Mesenchymal stem cell (in vitro differentiated cells and primary cell): ENCODE results near the gene P4HTM.

Experiments
- DNase-seq: peaks from one replicate; pipeline ENCODE4 v3.0.0-alpha.2; 2013
- H2AFZ ChIP-seq: one replicate; pipeline ENCODE4 v1.6.1; 2013; ENCODE audit warnings: low read depth, mild to moderate bottlenecking, control low read depth, inconsistent platforms, low read length, moderate library complexity
- H2AK5ac ChIP-seq: 2 replicates; pipeline ENCODE4 v1.6.1; 2013; ENCODE audit warnings: low read length, moderate library complexity, mild to moderate bottlenecking, inconsistent platforms; ENCODE audit not compliant: severe bottlenecking
- H2BK120ac ChIP-seq: one replicate; pipeline ENCODE4 v1.6.1; 2013; ENCODE audit warnings: low read depth, mild to moderate bottlenecking, inconsistent platforms, low read length, moderate library complexity
- H2BK12ac ChIP-seq, 2 experiments: one replicate each; pipeline ENCODE4 v1.6.1; 2013; ENCODE audit warnings: inconsistent platforms in 2 of 2, low read length in 2 of 2, mild to moderate bottlenecking in 2 of 2, moderate library complexity in 2 of 2, control low read depth in 1 of 2
- H2BK15ac ChIP-seq: one replicate; pipeline ENCODE4 v1.6.1; 2013; ENCODE audit warnings: mild to moderate bottlenecking, low read depth, inconsistent platforms; ENCODE audit not compliant: poor library complexity, severe bottlenecking
- H2BK5ac ChIP-seq: 2 replicates; pipeline ENCODE4 v1.6.1; 2013; ENCODE audit warnings: low read depth, mild to moderate bottlenecking, low read length, control low read depth, inconsistent platforms; ENCODE audit not compliant: poor library complexity, severe bottlenecking
- H3K14ac ChIP-seq, 2 experiments: one replicate each; pipeline ENCODE4 v1.6.1; 2013; ENCODE audit warnings: inconsistent platforms in 2 of 2, low read length in 2 of 2, control low read depth in 1 of 2, mild to moderate bottlenecking in 1 of 2, moderate library complexity in 1 of 2
- H3K18ac ChIP-seq, 2 experiments: one replicate each; pipeline ENCODE4 v1.6.1; 2013; ENCODE audit warnings: inconsistent platforms in 2 of 2, low read length in 2 of 2, control low read depth in 1 of 2, low read depth in 1 of 2, mild to moderate bottlenecking in 1 of 2
- H3K23ac ChIP-seq, 2 experiments: one replicate each; pipeline ENCODE4 v1.6.1; 2013; ENCODE audit warnings: inconsistent platforms in 2 of 2, low read length in 2 of 2, mild to moderate bottlenecking in 2 of 2, moderate library complexity in 2 of 2, control low read depth in 1 of 2
- H3K27ac ChIP-seq: 2 replicates; pipeline ENCODE4 v1.5.1; 2013; ENCODE audit warnings: mild to moderate bottlenecking, moderate library complexity, low read length, control low read depth, inconsistent platforms; ENCODE audit not compliant: poor library complexity, severe bottlenecking
- H3K27me3 ChIP-seq, 2 experiments: 2 replicates each; pipeline versions ENCODE4 v1.6.1 to v1.7.0; 2013; ENCODE audit warnings: low read length in 2 of 2, mild to moderate bottlenecking in 2 of 2, moderate library complexity in 2 of 2, control low read depth in 1 of 2, inconsistent platforms in 1 of 2; ENCODE audit not compliant: control insufficient read depth in 1 of 2, insufficient read depth in 1 of 2
- H3K36me3 ChIP-seq, 2 experiments: 2 replicates each; pipeline versions ENCODE4 v1.6.1 to v1.7.0; 2013; ENCODE audit warnings: low read length in 2 of 2, control low read depth in 1 of 2, inconsistent platforms in 1 of 2, low read depth in 1 of 2, mild to moderate bottlenecking in 1 of 2; ENCODE audit not compliant: insufficient read depth in 2 of 2, control insufficient read depth in 1 of 2
- H3K4ac ChIP-seq, 2 experiments: one replicate each; pipeline ENCODE4 v1.6.1; 2013; ENCODE audit warnings: inconsistent platforms in 2 of 2, low read length in 2 of 2, mild to moderate bottlenecking in 2 of 2, moderate library complexity in 2 of 2, control low read depth in 1 of 2, low read depth in 1 of 2
- H3K4me1 ChIP-seq: 2 replicates; pipeline ENCODE4 v1.6.1; 2013; ENCODE audit warnings: low read depth, low read length, control low read depth; ENCODE audit not compliant: control insufficient read depth, insufficient read depth
- H3K4me2 ChIP-seq: 2 replicates; pipeline ENCODE4 v1.6.1; 2013; ENCODE audit warnings: low read length, mild to moderate bottlenecking, inconsistent platforms; ENCODE audit not compliant: poor library complexity, severe bottlenecking
- H3K4me3 ChIP-seq, 2 experiments: 2 replicates each; pipeline versions ENCODE4 v1.5.1 to v1.7.0; 2013; ENCODE audit warnings: low read length in 2 of 2, mild to moderate bottlenecking in 2 of 2, control low read depth in 1 of 2, low read depth in 1 of 2; ENCODE audit not compliant: insufficient read depth in 1 of 2
- H3K79me1 ChIP-seq: replicated peaks from 2 replicates; pipeline ENCODE4 v1.6.1; 2013; ENCODE audit warnings: mild to moderate bottlenecking, control low read depth, low read length, inconsistent platforms; ENCODE audit not compliant: poor library complexity, severe bottlenecking
- H3K9ac ChIP-seq: 2 replicates; pipeline ENCODE4 v1.7.0; 2013; ENCODE audit warnings: mild to moderate bottlenecking, low read length, moderate library complexity
- H3K9me3 ChIP-seq: 2 replicates; pipeline ENCODE4 v1.7.0; 2013; ENCODE audit warnings: mild to moderate bottlenecking, low read length; ENCODE audit not compliant: control insufficient read depth
- H4K8ac ChIP-seq: one replicate; pipeline ENCODE4 v1.6.1; 2013; ENCODE audit warnings: inconsistent platforms, mild to moderate bottlenecking, low read length, moderate library complexity
- H4K91ac ChIP-seq: one replicate; pipeline ENCODE4 v1.6.1; 2013; ENCODE audit warnings: mild to moderate bottlenecking, low read length, inconsistent platforms
- WGBS: methylation state at CpG from one replicate; pipeline ENCODE4 v1.1.7; 2013; ENCODE audit warnings: mixed read lengths; 5-methylcytosine and 5-hydroxymethylcytosine counted together

The P4HTM gene

DNA sequence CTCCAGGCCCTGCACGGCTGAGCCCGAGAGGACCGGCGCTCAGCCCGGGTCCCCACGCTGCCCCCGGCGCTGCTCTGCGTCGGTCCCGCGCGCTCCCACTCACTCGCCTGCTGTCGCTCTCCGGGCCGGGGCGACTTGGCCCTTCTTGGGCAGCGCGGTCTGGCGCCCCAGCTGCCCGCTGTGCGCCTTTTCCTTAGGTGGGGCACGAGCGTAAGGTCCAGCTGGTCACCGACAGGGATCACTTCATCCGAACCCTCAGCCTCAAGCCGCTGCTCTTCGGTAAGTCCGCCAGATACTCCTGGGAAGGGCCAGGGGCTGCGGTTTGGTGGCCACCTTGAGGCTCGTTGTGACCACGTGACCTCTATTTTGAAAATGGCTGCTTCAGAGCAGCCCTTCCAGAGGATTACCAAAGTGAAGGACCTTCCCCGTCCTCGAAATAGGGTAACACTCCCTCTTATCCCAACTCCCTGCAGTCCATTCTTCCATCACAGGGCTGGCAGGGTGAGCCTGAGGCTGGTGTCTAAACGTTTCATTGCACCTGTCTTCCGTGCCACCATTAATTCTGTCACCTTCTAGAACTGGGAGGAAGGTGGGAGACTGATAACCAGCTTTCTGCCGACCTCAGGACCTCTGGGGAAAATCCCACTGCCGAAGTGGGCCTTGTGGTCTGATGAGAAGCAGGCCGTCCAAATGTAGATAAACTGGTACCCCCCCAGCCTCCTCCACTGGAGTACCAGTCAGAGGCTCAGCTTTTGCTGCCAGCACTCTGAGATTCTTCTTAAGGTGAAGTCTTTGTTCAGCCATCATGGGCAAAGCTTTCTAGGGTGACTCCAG, 812 bp downstream of the P4HTM start:
- no peak overlapping the region for H3K27ac ChIP-seq
- peak overlapping the region; percentile 87 to 92 for H3K4me3 ChIP-seq
- peak overlapping the region; percentile 90 for H4K91ac ChIP-seq
- H2BK15ac ChIP-seq, result peak overlapping the region; percentile 60
- H2BK12ac ChIP-seq, result no peak overlapping the region
- no peaks in the 10 kb centered on the region for H3K27me3 ChIP-seq
- H4K8ac ChIP-seq, result peak overlapping the region; percentile 93
- peak overlapping the region; percentile 96 for H2AFZ ChIP-seq
- no peak overlapping the region for H2BK5ac ChIP-seq
- peaks cover 28% of the 10 kb centered on the region for H3K79me1 ChIP-seq
- 15% methylated on average over 40 of the region's 40 CpGs for WGBS
- peak overlapping the region; percentile 52 to 57 for H3K23ac ChIP-seq
- no peak overlapping the region for H2AK5ac ChIP-seq
- H3K4me1 ChIP-seq, result peaks cover 23% of the 10 kb centered on the region
- H3K36me3 ChIP-seq, result peaks cover 20 to 22% of the 10 kb centered on the region in 2 experiments
- H3K4me2 ChIP-seq, result peak overlapping the region; percentile 97
- H3K4ac ChIP-seq, result peak overlapping the region; percentile 46 to 87
- DNase-seq, result peak; percentile 47
- peak overlapping the region; percentile 51 for H2BK120ac ChIP-seq
- H3K9ac ChIP-seq, result peak overlapping the region; percentile 98
- H3K18ac ChIP-seq, result peak overlapping the region; percentile 64 to 95
- peak overlapping the region in 1 of 2 experiments; percentile 82 for H3K14ac ChIP-seq
- no peaks in the 10 kb centered on the region for H3K9me3 ChIP-seq

DNA sequence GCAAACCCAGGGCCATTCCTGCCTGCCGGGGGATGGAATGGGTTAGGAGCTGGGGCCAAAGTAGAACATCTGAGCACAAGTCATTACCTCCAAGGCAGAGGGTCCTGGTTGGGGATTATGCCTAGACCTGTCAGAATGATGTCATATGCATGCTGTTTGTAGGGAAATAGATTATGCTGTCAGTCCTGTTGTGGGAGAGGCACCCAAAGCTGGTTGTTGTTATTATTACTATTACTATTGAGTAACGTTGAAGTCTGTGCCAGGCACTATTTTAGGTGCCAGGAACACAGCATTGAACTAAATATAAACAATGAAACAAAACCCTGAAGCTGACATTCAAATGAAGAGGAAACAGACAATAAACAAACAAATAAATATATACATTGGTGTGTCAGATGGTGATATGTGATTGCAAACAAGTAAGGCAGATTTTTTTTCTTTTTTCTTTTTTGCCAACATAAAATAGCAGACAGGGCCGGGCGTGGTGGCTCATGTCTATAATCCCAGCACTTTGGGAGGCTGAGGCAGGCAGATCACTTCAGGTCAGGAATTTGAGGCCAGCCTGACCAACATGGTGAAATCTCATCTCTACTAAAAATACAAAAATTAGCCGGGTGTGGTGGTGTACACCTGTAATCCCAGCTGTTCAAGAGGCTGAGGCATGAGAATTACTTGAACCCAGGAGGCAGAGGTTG, 2.0 kb downstream of the P4HTM start:
- DNase-seq, result peak; percentile 6
- Histone ChIP-seq H3K27me3 (no peaks in the 10 kb centered on the region), H3K9me3 (no peaks in the 10 kb centered on the region), H3K23ac (no peak overlapping the region), H3K36me3 (peaks cover 16 to 18% of the 10 kb centered on the region in 2 experiments), H3K4me2 (no peak overlapping the region), H2AK5ac (peak overlapping the region; percentile 11), H3K18ac (no peak overlapping the region), H2BK5ac (no peak overlapping the region), H4K8ac (no peak overlapping the region), H3K4me1 (peaks cover 23% of the 10 kb centered on the region), H2BK12ac (no peak overlapping the region), H3K9ac (peak overlapping the region; percentile 98), H2BK120ac (no peak overlapping the region), H2AFZ (no peak overlapping the region), H3K14ac (peak overlapping the region in 1 of 2 experiments; percentile 6), H2BK15ac (no peak overlapping the region), H4K91ac (peak overlapping the region; percentile 54), H3K27ac (no peak overlapping the region), H3K79me1 (peaks cover 31% of the 10 kb centered on the region), H3K4me3 (peak overlapping the region in 1 of 2 experiments; percentile 92), H3K4ac (peak overlapping the region in 1 of 2 experiments; percentile 75)
- WGBS, result 98% methylated on average over 4 of the region's 5 CpGs

- no peak overlapping the region for H2AK5ac ChIP-seq
- no peak overlapping the region for H3K14ac ChIP-seq
- no peak overlapping the region for H2BK15ac ChIP-seq
- H3K27ac ChIP-seq, result no peak overlapping the region
- no peak overlapping the region for H4K8ac ChIP-seq
- no peak overlapping the region for H3K4ac ChIP-seq
- no peak for DNase-seq
- no peak overlapping the region for H3K9ac ChIP-seq
- H3K27me3 ChIP-seq, result no peaks in the 10 kb centered on the region
- H3K4me3 ChIP-seq, result no peak overlapping the region
- no peak overlapping the region for H2BK120ac ChIP-seq
- H2BK12ac ChIP-seq, result no peak overlapping the region
- H3K79me1 ChIP-seq, result peaks cover 40% of the 10 kb centered on the region
- H2BK5ac ChIP-seq, result no peak overlapping the region
- H3K18ac ChIP-seq, result no peak overlapping the region
- peaks cover 16 to 25% of the 10 kb centered on the region in 2 experiments for H3K36me3 ChIP-seq
- H3K4me1 ChIP-seq, result peaks cover 26% of the 10 kb centered on the region
- no peak overlapping the region for H3K23ac ChIP-seq
- no peak overlapping the region for H3K4me2 ChIP-seq
- no peaks in the 10 kb centered on the region for H3K9me3 ChIP-seq
- H4K91ac ChIP-seq, result no peak overlapping the region
- no peak overlapping the region for H2AFZ ChIP-seq
These were observed 3.8 kb downstream of the P4HTM start for GRCh38 chr3:48993834-48994233.

GRCh38 chr3:48996640-48997039, 6.6 kb downstream of the P4HTM start:
- no peak for DNase-seq

More at GRCh38 chr3:48996640-48997039, 6.6 kb downstream of the P4HTM start:
- Histone ChIP-seq H3K9ac (no peak overlapping the region), H2BK12ac (no peak overlapping the region), H3K18ac (no peak overlapping the region), H2AK5ac (no peak overlapping the region), H3K9me3 (no peaks in the 10 kb centered on the region), H4K91ac (no peak overlapping the region), H3K27ac (no peak overlapping the region), H3K14ac (no peak overlapping the region), H3K4me2 (no peak overlapping the region), H2AFZ (no peak overlapping the region), H3K36me3 (peaks cover 16 to 26% of the 10 kb centered on the region in 2 experiments), H2BK120ac (no peak overlapping the region), H3K4ac (no peak overlapping the region), H2BK15ac (no peak overlapping the region), H3K27me3 (no peaks in the 10 kb centered on the region), H2BK5ac (no peak overlapping the region), H3K23ac (no peak overlapping the region), H3K4me3 (no peak overlapping the region), H4K8ac (no peak overlapping the region), H3K79me1 (peaks cover 28% of the 10 kb centered on the region), H3K4me1 (peaks cover 12% of the 10 kb centered on the region)
- 98% methylated on average over 8 of the region's 8 CpGs for WGBS
